ENCODE data around the gene RAD51B.

Gene RAD51B

GRCh38 chr14:68564191-68564825 is 744.7 kb downstream of the RAD51B start:
- no peaks in the 10 kb centered on the region for H3K27me3 ChIP-seq (ENCODE audit: control insufficient read depth in 5 of 5, insufficient read depth in 4 of 5, low read length in 5 of 5)
- H3K9ac ChIP-seq (ENCODE audit: low read length in 5 of 5) = peak overlapping the region; percentile 17 to 75 (median 67)
- H3K4me1 ChIP-seq (ENCODE audit: control insufficient read depth in 5 of 5, insufficient read depth in 5 of 5, low read length in 5 of 5) = peaks cover 7 to 72% (median 56%) of the 10 kb centered on the region in 5 donors
- H3K4me3 ChIP-seq (ENCODE audit: low read depth in 1 of 5, low read length in 5 of 5) = peak overlapping the region in 2 of 5 donors; percentile 7 to 9
- peak overlapping the region; percentile 91 for H3K27ac ChIP-seq (ENCODE audit: low read depth, low read length)
- no peaks in the 10 kb centered on the region for H3K9me3 ChIP-seq (ENCODE audit: control insufficient read depth in 5 of 5, low read length in 5 of 5)
- H3K36me3 ChIP-seq (ENCODE audit: control insufficient read depth in 5 of 5, insufficient read depth in 5 of 5, low read length in 5 of 5) = no peaks in the 10 kb centered on the region

- H3K27me3 ChIP-seq (ENCODE audit: control insufficient read depth in 5 of 5, insufficient read depth in 4 of 5, low read length in 5 of 5) = no peaks in the 10 kb centered on the region
- peak overlapping the region; percentile 91 for H3K27ac ChIP-seq (ENCODE audit: low read depth, low read length)
- H3K9ac ChIP-seq (ENCODE audit: low read length in 5 of 5) = peak overlapping the region; percentile 17 to 75 (median 48)
- no peak overlapping the region for H3K4me3 ChIP-seq (ENCODE audit: low read depth in 1 of 5, low read length in 5 of 5)
- H3K4me1 ChIP-seq (ENCODE audit: control insufficient read depth in 5 of 5, insufficient read depth in 5 of 5, low read length in 5 of 5) = peaks cover 7 to 80% (median 60%) of the 10 kb centered on the region in 5 donors
- no peaks in the 10 kb centered on the region for H3K36me3 ChIP-seq (ENCODE audit: control insufficient read depth in 5 of 5, insufficient read depth in 5 of 5, low read length in 5 of 5)
- no peaks in the 10 kb centered on the region for H3K9me3 ChIP-seq (ENCODE audit: control insufficient read depth in 5 of 5, low read length in 5 of 5)
Observed at GRCh38 chr14:68564826-68565759, 745.5 kb downstream of the RAD51B start.

DNA sequence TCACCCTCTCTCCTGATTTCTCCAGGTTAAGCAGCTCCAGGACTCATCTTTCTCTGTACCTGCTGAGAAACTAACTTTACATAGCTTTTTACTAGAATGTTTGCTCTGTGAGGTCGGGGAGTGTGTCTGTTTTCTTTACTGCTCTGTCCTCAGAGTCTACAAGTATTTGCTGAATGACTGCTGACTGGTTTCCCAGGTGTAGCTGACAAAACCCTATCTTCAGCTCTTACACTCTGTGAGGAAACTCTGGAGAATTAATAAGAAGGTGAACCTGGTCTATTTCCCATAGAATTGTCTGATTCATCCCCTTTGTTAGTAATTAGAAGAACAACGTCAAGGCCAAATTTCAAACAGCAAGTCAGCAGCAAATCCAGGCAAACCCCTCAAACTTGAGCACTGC is 746.5 kb downstream of the RAD51B start:
- Histone ChIP-seq H3K27ac (ENCODE audit: low read depth, low read length) (peak overlapping the region; percentile 91), H3K27me3 (ENCODE audit: control insufficient read depth in 5 of 5, insufficient read depth in 4 of 5, low read length in 5 of 5) (no peaks in the 10 kb centered on the region), H3K4me1 (ENCODE audit: control insufficient read depth in 5 of 5, insufficient read depth in 5 of 5, low read length in 5 of 5) (peaks cover 7 to 89% (median 60%) of the 10 kb centered on the region in 5 donors), H3K4me3 (ENCODE audit: low read depth in 1 of 5, low read length in 5 of 5) (no peak overlapping the region), H3K9ac (ENCODE audit: low read length in 5 of 5) (peak overlapping the region in 2 of 5 donors; percentile 9 to 19), H3K36me3 (ENCODE audit: control insufficient read depth in 5 of 5, insufficient read depth in 5 of 5, low read length in 5 of 5) (no peaks in the 10 kb centered on the region), H3K9me3 (ENCODE audit: control insufficient read depth in 5 of 5, low read length in 5 of 5) (no peaks in the 10 kb centered on the region)

DNA sequence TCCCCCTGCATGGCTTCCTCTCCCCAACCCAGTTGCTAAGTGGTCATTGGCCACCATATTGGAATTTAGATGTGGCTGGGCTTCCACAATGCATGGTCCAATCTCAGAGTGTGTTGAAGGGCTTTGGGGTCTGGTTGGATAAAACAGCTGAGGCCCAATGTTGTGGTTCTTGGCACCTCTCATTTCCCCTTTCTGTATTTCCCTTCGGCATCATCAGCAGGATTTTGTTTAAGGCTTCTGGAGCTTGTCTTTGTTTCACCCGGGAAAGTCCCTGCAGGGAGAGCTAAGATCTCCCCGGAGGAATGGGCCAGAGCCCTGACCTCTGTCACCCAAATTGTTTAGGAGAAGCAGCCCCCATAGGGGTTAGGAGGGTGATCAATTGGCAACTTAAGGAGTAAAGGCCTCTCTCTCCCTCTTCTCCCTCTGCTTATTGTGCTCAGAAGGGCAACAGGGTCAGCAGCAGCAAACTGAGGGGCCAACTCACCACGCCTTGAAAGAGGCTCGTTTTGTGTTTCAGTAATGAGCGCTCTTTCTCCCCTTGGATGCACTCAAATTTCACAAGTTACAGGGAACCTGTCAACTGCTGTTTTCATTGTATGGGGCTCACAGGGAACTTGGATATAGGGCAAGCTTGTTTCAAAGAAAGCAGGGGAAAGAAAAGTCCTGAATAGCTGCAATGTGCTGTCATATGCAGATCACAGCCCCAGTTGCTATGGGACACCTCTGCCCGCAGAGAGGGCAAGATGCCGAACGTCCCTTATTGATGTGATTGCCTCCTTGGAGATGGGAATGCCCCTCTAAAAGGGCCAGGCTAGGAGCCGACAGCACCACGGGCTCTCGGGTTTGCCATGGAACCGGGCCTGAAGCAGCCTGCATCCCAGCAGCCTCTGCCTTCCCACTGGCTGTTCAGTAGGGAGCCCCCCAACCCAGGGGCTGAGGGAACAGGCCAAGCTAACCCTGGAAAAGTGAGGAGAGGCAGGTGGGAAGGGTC is 749.6 kb downstream of the RAD51B start:
- H3K4me3 ChIP-seq (ENCODE audit: low read depth in 1 of 5, low read length in 5 of 5) = peak overlapping the region in 1 of 5 donors; percentile 24
- H3K9me3 ChIP-seq (ENCODE audit: control insufficient read depth in 5 of 5, low read length in 5 of 5) = no peaks in the 10 kb centered on the region
- H3K36me3 ChIP-seq (ENCODE audit: control insufficient read depth in 5 of 5, insufficient read depth in 5 of 5, low read length in 5 of 5) = no peaks in the 10 kb centered on the region
- peaks cover 0 to 65% (median 39%) of the 10 kb centered on the region in 5 donors for H3K4me1 ChIP-seq (ENCODE audit: control insufficient read depth in 5 of 5, insufficient read depth in 5 of 5, low read length in 5 of 5)
- peak overlapping the region; percentile 84 for H3K27ac ChIP-seq (ENCODE audit: low read depth, low read length)
- no peaks in the 10 kb centered on the region for H3K27me3 ChIP-seq (ENCODE audit: control insufficient read depth in 5 of 5, insufficient read depth in 4 of 5, low read length in 5 of 5)
- H3K9ac ChIP-seq (ENCODE audit: low read length in 5 of 5) = peak overlapping the region in 1 of 5 donors; percentile 37

GRCh38 chr14:68569970-68570409 is 750.4 kb downstream of the RAD51B start:
- no peaks in the 10 kb centered on the region for H3K36me3 ChIP-seq (ENCODE audit: control insufficient read depth in 5 of 5, insufficient read depth in 5 of 5, low read length in 5 of 5)
- H3K27me3 ChIP-seq (ENCODE audit: control insufficient read depth in 5 of 5, insufficient read depth in 4 of 5, low read length in 5 of 5) = no peaks in the 10 kb centered on the region
- no peaks in the 10 kb centered on the region for H3K9me3 ChIP-seq (ENCODE audit: control insufficient read depth in 5 of 5, low read length in 5 of 5)
- no peak overlapping the region for H3K4me3 ChIP-seq (ENCODE audit: low read depth in 1 of 5, low read length in 5 of 5)
- peak overlapping the region; percentile 84 for H3K27ac ChIP-seq (ENCODE audit: low read depth, low read length)
- peaks cover 4 to 65% (median 39%) of the 10 kb centered on the region in 5 donors for H3K4me1 ChIP-seq (ENCODE audit: control insufficient read depth in 5 of 5, insufficient read depth in 5 of 5, low read length in 5 of 5)
- peak overlapping the region in 2 of 5 donors; percentile 23 to 37 for H3K9ac ChIP-seq (ENCODE audit: low read length in 5 of 5)

DNA sequence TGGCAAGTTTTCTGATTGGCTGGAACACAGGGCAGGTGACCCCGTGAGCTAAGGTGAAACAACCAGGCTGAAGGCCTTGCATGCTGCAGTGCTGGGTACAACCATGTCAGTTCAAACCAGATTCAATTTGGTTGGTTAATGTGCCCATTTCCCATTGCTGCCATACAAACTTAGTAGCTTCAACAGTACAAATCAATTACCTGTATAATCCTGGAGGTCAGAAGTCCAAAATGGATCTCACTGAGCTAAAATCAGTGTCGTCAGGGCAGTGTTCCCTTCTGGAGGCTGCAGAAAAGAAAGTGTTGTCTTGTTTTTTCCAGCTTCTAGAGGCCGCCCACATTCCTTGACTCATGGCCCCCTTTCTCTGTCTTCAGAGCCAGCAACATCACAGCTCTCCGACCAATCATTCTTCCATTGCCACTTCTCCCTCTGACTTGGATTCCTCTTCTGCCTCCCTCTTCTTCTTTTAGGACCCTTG is 751.6 kb downstream of the RAD51B start:
- H3K9me3 ChIP-seq (ENCODE audit: control insufficient read depth in 5 of 5, low read length in 5 of 5) = no peaks in the 10 kb centered on the region
- H3K27me3 ChIP-seq (ENCODE audit: control insufficient read depth in 5 of 5, insufficient read depth in 4 of 5, low read length in 5 of 5) = no peaks in the 10 kb centered on the region
- H3K36me3 ChIP-seq (ENCODE audit: control insufficient read depth in 5 of 5, insufficient read depth in 5 of 5, low read length in 5 of 5) = no peaks in the 10 kb centered on the region
- H3K4me3 ChIP-seq (ENCODE audit: low read depth in 1 of 5, low read length in 5 of 5) = no peak overlapping the region
- peaks cover 8 to 65% (median 39%) of the 10 kb centered on the region in 5 donors for H3K4me1 ChIP-seq (ENCODE audit: control insufficient read depth in 5 of 5, insufficient read depth in 5 of 5, low read length in 5 of 5)
- H3K9ac ChIP-seq (ENCODE audit: low read length in 5 of 5) = no peak overlapping the region
- H3K27ac ChIP-seq (ENCODE audit: low read depth, low read length) = no peak overlapping the region

- H3K4me3 ChIP-seq (ENCODE audit: low read depth in 1 of 5, low read length in 5 of 5) = no peak overlapping the region
- no peaks in the 10 kb centered on the region for H3K27me3 ChIP-seq (ENCODE audit: control insufficient read depth in 5 of 5, insufficient read depth in 4 of 5, low read length in 5 of 5)
- H3K9ac ChIP-seq (ENCODE audit: low read length in 5 of 5) = no peak overlapping the region
- H3K9me3 ChIP-seq (ENCODE audit: control insufficient read depth in 5 of 5, low read length in 5 of 5) = no peaks in the 10 kb centered on the region
- no peaks in the 10 kb centered on the region for H3K36me3 ChIP-seq (ENCODE audit: control insufficient read depth in 5 of 5, insufficient read depth in 5 of 5, low read length in 5 of 5)
- peaks cover 8 to 68% (median 42%) of the 10 kb centered on the region in 5 donors for H3K4me1 ChIP-seq (ENCODE audit: control insufficient read depth in 5 of 5, insufficient read depth in 5 of 5, low read length in 5 of 5)
- H3K27ac ChIP-seq (ENCODE audit: low read depth, low read length) = no peak overlapping the region
Observed at GRCh38 chr14:68571928-68572525, 752.4 kb downstream of the RAD51B start.

GRCh38 chr14:68573126-68573525 is 753.5 kb downstream of the RAD51B start:
- Histone ChIP-seq H3K9ac (ENCODE audit: low read length in 5 of 5) (no peak overlapping the region), H3K27me3 (ENCODE audit: control insufficient read depth in 5 of 5, insufficient read depth in 4 of 5, low read length in 5 of 5) (no peaks in the 10 kb centered on the region), H3K4me1 (ENCODE audit: control insufficient read depth in 5 of 5, insufficient read depth in 5 of 5, low read length in 5 of 5) (peaks cover 8 to 73% (median 53%) of the 10 kb centered on the region in 5 donors)

GRCh38 chr14:68573722-68574121 is 754.1 kb downstream of the RAD51B start:
- no peak overlapping the region for H3K4me3 ChIP-seq (ENCODE audit: low read depth in 1 of 5, low read length in 5 of 5)
- no peaks in the 10 kb centered on the region for H3K9me3 ChIP-seq (ENCODE audit: control insufficient read depth in 5 of 5, low read length in 5 of 5)
- H3K9ac ChIP-seq (ENCODE audit: low read length in 5 of 5) = no peak overlapping the region
- no peaks in the 10 kb centered on the region for H3K27me3 ChIP-seq (ENCODE audit: control insufficient read depth in 5 of 5, insufficient read depth in 4 of 5, low read length in 5 of 5)
- no peaks in the 10 kb centered on the region for H3K36me3 ChIP-seq (ENCODE audit: control insufficient read depth in 5 of 5, insufficient read depth in 5 of 5, low read length in 5 of 5)
- H3K27ac ChIP-seq (ENCODE audit: low read depth, low read length) = no peak overlapping the region
- H3K4me1 ChIP-seq (ENCODE audit: control insufficient read depth in 5 of 5, insufficient read depth in 5 of 5, low read length in 5 of 5) = peaks cover 8 to 70% (median 56%) of the 10 kb centered on the region in 5 donors

More at GRCh38 chr14:68573126-68573525, 753.5 kb downstream of the RAD51B start:
- H3K9me3 ChIP-seq (ENCODE audit: control insufficient read depth in 5 of 5, low read length in 5 of 5) = no peaks in the 10 kb centered on the region
- no peak overlapping the region for H3K27ac ChIP-seq (ENCODE audit: low read depth, low read length)
- no peaks in the 10 kb centered on the region for H3K36me3 ChIP-seq (ENCODE audit: control insufficient read depth in 5 of 5, insufficient read depth in 5 of 5, low read length in 5 of 5)
- H3K4me3 ChIP-seq (ENCODE audit: low read depth in 1 of 5, low read length in 5 of 5) = no peak overlapping the region
